Measurements from ENCODE around the gene DPY19L1.
"Not testable (repeated sequence)": the region's sequence is repeated elsewhere in the genome, so short reads cannot be mapped to it uniquely, and the experiment has no call there.

Gene DPY19L1

DNA sequence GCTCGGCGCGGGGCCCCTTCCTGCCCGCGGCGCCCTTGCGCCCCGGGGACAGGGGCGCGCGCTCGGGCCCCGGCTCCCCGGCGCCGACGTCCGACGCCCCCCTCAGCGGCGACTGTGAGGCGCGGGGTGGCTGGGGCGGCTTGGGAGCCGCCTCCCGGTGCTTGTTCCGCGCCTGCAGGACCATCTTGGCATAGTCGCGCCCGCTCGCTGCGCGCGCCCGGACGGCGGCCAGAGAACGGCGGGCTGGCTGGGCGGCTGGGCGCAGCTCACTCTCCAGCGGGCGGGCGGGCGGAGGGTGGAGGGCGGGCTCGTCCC is at the start of gene DPY19L1:
Gene DPY19L1 (minus strand): TSS at position 275 of the 315 bp plus-strand sequence. CDS start 91 bp downstream, at position 184.
- in situ Hi-C loops (cut with MboI; ENCODE audit: low sequenced_read_pairs), result no loop called here

DNA sequence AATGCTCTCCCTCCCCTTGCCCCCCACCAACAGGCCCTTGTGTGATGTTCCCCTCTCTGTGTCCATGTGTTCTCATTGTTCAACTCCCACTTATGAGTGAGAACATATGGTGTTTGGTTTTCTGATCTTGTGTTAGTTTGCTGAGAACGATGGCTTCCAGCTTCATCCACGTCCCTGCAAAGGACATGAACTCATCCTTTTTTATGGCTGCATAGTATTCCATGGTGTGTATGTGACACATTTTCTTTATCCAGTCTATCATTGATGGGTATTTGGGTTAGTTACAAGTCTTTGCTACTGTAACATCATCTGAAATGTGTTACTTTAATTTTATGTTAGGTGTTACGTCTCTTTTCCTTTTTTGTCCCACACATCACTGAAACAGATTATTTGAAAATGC is 42.2 kb upstream of the DPY19L1 start:
- in situ Hi-C loops (cut with MboI; ENCODE audit: low sequenced_read_pairs), result not testable (repeated sequence)

DNA sequence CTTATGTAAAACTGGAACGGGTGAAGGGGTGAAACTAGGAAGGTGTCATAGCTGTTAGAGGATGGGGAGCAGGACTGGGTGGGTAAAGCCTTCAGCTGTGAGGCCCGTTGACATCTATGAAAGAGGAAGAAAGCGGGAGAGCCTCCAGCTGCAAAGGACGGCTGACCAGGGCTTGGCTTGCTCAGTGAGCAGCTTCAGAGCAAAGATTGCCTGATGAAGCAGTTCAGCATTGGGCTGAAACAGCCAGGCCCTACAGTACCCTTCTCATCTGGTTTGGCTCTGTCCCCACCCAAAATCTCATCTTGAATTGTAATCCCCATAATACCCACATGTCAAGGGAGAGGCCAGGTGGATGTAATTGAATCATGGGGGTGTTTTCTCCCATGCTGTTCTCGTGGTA is 36.7 kb upstream of the DPY19L1 start:
- in situ Hi-C loops (cut with MboI; ENCODE audit: low sequenced_read_pairs), result not testable (repeated sequence)

DNA sequence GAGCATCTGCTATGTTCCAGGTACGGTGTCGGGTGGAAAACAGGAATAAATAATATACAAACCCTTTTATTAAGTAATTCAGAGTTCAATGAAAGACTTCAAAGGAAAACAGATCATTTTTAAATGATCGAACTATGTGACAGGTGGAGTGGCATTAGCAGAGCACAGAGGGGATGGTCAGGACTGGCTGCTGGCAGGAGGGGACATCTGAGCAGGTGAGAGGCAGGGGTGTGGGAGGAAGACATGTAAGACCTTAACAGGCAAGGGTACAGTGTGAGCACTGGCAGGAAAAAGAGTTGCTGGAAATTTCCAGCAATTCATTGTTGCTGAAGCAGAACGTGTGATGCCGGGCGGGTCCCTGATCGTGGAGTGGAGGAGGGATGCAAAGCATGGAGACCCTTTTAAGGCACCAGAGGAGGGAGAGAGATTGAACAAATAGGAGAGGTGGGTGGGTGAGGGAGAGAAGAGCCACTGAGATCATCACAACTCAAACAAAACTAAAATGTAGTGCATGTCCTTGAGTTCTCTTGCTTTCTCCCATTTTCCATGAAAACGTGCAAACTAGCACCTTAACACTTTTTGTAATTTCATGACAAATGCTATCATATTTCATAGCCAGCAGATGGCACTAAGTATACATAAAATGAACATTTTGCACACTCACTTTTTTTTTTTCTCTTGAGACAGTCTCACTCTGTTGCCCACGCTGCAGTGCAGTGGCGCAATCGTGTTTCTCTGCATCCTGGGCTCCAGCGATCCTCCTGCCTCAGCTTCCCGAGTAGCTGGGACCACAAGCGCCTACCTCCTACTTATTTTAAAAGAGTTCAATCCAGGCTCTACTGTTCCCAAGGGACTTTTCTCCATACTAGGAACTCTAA is 35.9 kb upstream of the DPY19L1 start:
- in situ Hi-C loops (cut with MboI; ENCODE audit: low sequenced_read_pairs), result not testable (repeated sequence)

DNA sequence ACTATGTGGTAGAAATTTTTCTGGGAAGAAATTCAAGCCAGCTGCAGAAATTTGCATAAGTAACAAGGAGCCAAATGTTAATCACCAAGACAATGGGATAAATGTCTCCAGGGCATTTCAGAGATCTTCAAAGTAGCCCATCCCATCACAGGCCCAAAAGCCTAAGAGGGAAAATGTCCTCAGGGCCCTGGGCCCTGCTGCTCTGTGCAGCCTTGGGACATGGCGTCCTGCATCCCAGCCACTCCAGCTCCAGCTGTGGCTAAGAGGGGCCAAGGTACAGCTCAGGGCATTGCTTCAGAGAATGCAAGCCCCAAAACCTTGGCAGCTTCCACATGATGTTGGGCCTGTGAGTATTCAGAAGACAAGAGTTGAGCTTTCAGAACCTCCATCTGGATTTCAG is 31.8 kb upstream of the DPY19L1 start:
- in situ Hi-C loops (cut with MboI; ENCODE audit: low sequenced_read_pairs), result not testable (repeated sequence)

DNA sequence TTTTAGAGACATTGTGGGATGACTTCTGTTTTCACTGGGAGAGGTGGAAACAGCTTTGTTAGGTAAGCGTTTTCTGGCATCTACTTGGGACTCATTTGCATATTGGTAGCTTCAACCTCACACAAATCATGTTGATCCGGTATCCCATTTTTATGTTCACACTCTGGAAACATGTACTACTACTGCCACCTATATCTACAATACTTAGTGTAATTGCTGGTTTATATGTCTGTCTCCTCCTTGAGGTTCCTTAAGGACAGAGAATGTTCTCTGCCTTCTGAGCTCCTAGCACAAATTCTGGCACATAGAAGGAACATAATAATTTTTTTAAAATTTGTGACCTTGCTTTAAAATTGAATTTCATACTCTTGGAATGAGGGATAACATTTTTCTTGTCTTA is 28.1 kb upstream of the DPY19L1 start:
- in situ Hi-C loops (cut with MboI; ENCODE audit: low sequenced_read_pairs), result not testable (repeated sequence)

DNA sequence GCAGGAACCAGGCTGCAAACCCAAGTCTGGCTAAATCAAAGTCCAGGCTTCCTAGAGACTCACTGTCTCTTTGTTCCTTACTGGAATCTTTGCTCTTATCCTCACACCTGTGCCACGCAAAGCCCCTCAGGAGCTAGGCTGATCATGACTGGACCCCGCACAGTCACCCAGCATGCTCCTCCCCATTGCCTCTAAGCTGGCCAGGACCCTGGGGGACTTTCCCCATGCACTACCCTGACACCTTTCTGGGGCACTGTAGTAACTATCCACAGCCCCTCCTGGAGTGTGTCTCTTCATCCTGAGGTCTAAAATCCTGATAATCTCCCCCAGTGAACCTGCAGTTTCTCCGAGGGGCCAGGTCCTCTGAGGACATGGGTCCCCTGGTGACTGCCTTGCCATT is 21.3 kb upstream of the DPY19L1 start:
- in situ Hi-C loops (cut with MboI; ENCODE audit: low sequenced_read_pairs), result not testable (repeated sequence)

DNA sequence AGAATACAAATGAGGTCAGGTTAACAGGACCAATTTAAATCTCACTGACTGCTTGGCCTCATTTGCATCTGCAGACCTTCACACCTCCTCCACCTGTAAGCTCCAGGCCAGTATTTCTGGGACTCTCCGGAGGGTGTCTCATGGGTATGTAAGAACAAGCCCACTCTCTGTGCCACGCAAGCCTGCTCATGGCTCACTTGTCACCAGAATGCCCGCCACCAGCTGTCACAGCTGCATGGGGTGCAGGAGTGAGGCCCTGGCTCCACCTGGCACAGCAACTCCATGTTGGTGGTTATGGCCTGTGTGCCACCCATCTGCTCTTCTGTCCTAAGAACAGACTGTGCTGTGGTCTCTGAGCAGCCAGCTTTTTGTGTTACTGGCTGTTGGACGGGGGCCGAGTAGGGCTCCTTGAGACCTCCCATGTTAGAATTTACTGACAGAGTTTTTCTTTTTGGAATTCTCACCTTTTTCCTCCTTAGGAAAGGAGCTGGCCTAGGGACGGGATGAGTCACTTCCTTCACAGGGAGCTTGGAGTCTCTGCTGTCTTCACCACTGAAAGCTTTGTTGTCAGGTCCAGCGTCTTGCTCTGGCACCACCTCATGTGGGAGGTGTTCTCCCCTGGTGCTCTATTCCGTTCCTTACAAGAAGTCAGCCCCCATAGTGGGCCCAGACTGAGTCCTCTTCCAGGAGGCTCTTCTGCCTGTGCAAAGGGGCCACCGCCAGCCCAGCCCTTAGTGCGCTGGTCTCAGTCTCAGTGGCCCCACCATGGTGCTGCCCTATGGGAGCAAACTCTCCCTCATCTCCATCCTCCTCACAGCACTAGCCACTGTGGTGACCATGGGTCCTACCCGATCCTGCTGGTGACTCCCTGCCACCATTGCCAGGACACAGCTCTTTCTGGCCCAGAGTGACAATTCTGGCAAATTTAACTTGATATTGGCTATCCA is 20.5 kb upstream of the DPY19L1 start:
- in situ Hi-C loops (cut with MboI; ENCODE audit: low sequenced_read_pairs), result not testable (repeated sequence)

DNA sequence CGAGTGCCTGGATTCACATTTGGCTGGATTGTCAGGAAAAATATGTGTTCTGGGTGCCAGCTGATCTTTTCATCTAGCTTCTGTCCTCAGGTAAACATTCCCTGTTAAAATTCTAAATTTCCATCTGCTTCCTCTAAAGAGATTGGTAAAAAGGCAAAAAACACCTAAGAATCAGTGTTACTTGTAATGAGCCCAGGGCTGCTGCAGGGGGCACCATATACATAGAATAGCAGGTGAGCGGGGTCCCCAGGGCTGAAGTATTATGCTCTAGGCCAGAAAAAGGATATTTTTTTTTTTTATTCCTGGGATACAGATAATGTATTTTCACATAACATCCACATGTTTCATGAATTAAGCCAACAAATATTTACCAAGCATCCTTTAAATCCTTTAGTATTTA is 18.4 kb upstream of the DPY19L1 start:
- in situ Hi-C loops (cut with MboI; ENCODE audit: low sequenced_read_pairs), result not testable (repeated sequence)

DNA sequence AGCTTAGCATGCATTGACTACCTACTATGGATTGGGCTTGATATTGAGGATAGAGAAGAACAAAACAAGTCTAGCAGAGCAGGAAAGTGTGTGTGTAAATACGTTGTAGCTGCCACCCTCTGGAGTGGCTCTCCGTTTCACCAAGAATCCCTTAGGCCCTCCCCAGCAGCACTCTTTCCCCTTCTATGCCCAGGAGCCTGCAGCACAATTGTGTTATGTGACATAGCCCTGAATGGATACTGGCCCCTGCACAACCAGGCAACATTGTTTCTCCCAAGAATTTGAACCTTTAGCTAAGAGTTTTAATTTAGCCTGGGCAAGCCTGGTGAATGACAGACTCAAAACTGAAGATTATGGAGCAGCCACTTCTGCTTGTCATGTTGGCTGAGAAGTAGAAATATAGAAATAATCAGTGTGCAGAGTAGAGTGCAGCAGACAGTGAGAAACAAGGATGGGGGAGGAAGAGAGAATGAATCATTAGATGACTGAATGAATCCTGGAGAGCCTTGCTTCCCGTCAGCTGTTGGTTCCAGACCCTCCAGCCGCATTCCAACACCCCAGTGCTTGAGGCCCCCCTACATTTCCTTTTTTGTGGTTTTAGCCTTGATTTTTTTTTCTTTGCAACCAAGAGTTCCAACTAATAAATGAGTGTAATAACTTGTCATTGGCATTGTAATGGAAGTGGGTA is 16.3 kb upstream of the DPY19L1 start:
- in situ Hi-C loops (cut with MboI; ENCODE audit: low sequenced_read_pairs), result not testable (repeated sequence)

DNA sequence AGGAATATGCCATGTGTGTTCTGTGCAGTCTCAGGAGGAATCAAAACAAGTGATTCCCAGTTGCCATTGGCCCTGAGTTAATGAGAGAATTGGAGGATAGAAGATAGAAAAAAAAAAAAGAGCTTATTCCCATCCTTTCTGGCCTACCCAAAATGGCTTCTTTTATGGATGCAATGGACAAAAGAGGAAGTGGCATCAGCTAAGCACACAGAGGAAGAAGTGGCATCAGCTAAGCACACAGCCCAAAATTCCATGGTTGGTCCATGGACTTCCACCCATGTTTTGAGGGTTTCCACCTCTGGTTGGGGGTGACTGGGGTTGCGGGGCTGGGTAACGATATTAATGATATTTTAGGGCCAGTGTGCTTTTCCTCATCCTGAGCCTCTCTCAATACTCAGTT is 11.1 kb upstream of the DPY19L1 start:
- in situ Hi-C loops (cut with MboI; ENCODE audit: low sequenced_read_pairs), result not testable (repeated sequence)

DNA sequence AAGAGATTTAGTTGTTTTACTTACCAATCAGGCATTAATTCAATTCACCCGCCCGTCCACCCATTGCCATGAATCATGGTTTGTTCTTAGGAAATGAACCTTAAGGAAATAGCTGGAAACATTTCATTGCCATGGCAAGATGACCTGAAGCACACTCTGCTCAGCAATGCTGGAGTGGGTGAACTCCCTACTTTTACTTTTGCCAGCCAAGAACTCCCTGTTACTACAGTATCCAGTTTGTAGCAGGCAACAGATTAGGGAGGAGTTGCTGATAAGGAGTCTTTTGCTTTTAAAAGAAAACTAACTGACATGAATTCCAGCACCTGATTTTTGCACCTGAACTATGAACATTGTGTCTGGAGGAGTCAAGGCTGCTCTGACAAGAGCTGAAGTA is 10.6 kb upstream of the DPY19L1 start:
- in situ Hi-C loops (cut with MboI; ENCODE audit: low sequenced_read_pairs), result not testable (repeated sequence)

DNA sequence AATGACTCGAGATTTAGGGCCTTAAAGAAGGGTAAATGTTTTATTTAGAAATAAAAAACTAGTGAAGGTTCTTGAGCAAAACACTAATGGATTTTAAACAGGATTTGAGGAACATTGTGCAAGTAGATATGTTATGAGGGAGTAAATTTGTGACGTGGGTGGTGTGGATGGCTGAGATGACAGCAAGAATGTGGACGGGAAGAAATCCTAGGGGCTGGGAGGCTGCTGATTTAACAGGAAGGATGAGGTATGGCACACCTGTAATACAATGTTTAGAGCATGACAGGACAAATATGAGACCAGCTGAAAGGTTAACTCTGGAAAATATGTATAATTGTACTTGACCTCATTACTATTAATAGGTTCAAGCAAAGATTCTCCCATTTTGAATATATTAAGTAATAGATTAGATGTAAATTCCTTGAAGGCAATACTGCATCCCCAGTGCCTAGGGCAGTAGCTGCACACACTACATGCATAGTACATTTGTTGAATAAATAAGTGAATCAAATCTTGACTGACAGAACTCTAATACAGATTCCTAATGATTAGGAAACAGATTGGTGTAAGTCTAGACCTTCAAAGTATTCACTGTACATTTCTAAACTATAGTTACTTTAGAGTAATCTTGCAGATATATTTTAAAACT is 10.1 kb upstream of the DPY19L1 start:
- in situ Hi-C loops (cut with MboI; ENCODE audit: low sequenced_read_pairs), result not testable (repeated sequence)

DNA sequence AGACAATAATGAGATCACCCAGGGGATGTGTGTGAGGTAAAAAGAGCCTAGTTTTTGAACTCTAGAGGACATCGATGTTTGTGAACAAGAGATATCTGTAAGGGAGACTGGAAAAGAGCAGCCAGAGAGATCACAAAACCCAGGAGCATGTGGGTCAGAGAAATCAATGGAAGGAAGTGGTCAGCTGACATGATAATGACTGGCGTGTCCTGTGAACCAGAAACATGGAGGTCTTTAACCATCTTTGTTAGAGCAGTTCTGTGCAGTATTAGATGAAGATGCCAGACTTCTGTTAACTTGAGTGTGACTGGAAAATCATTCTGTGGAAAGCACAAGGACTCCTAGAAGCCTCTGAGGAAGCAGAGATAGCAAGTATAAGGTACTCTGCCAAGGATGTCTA is 6.0 kb upstream of the DPY19L1 start:
- in situ Hi-C loops (cut with MboI; ENCODE audit: low sequenced_read_pairs), result not testable (repeated sequence)

DNA sequence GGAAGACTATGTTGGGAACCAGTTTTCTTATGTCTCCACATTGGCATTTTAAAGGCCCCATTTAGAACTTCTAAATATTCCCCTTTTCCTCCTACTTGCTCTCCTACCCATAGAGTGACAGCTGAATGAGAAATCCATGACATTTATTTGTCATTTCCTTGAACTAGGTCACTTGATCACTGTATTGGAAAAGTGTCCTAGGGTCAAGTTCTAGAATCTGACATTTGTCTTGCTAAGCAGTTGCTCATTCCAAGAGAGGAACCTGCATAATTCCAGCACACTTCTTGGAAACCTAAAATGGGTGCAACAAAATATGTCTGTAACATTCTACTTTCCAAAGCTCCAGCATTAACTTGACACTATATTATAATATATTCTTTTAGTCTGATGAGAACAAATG is 3.6 kb upstream of the DPY19L1 start:
- in situ Hi-C loops (cut with MboI; ENCODE audit: low sequenced_read_pairs), result no loop called here

DNA sequence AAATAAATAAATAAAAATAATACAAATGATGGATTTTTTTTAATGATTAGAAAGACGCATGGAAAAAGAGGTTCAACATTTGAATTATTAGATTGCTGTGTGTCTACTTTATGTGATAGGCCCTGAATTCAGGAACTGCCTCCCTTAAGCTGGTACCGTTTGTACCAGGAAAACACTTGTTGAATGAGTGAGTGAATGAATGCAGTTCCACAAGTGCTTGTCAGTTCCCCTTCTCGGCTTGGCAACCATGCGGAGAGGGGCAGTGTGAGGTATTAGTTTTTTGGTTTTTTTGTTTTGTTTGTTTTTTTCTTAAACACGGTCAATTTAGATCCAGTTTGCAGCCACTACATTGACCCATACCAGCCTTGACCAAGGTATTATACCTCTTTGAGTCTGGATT is 2.1 kb upstream of the DPY19L1 start:
- in situ Hi-C loops (cut with MboI; ENCODE audit: low sequenced_read_pairs), result no loop called here

DNA sequence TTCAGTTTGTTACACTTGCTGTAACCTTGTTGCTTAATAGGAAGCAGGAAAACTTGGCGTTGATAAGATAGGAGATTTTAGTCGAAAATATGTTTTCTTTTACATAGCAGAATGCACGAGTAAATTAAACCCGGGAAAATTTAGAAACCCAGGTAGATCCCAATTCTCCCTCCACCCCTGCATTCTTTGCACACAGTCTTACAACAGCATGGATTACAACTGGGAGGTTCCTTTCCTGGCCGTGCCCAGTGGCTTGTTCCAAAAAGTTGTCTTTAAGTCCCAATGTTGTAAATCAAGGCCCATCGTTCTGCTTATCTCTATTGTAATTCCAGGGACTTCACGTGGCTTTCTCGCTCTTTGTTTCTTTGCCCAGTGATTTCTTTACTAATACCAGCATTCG is 1.1 kb upstream of the DPY19L1 start:
- in situ Hi-C loops (cut with MboI; ENCODE audit: low sequenced_read_pairs), result no loop called here

DNA sequence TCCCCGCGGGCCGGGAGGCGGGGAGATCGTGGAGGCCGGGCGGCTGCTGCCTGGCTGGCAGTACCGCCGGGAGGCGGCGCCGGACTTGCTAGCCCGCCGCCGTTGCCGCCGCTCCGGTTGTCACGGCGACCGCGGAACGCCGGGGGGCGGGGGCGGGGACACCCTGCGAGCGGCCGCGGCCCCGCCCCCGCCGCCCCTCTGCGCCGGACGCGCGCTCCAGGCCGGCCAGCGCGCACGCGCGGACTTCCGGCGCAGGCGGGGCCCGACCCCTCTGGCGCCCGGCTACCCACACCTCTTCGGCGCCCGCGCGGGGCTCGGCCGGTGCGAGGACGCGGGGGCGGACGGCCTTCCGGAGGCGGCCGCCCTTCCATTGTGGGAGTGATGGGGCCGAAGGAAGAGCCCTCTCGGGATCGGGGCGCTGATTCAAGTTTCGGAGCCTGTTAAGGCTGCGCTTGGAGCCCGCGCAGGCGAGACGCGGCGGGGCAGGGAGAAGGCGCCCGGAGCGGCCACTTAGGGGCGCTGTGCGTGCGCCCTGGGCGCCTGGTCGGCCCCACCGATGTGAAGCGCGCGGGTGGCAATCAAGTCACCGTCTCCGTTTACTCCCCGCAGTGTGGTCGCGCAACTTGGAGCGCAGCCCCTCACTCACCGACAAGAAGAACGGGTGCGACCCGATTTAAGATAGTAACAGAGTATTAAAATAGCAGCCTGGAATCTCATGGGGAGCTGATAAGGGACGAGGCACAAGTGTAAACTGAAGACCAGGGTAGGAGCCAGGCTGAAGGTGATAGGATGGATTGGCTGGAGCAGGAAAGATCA is 449 bp upstream of the DPY19L1 start:
- in situ Hi-C loops (cut with MboI; ENCODE audit: low sequenced_read_pairs), result no loop called here

DNA sequence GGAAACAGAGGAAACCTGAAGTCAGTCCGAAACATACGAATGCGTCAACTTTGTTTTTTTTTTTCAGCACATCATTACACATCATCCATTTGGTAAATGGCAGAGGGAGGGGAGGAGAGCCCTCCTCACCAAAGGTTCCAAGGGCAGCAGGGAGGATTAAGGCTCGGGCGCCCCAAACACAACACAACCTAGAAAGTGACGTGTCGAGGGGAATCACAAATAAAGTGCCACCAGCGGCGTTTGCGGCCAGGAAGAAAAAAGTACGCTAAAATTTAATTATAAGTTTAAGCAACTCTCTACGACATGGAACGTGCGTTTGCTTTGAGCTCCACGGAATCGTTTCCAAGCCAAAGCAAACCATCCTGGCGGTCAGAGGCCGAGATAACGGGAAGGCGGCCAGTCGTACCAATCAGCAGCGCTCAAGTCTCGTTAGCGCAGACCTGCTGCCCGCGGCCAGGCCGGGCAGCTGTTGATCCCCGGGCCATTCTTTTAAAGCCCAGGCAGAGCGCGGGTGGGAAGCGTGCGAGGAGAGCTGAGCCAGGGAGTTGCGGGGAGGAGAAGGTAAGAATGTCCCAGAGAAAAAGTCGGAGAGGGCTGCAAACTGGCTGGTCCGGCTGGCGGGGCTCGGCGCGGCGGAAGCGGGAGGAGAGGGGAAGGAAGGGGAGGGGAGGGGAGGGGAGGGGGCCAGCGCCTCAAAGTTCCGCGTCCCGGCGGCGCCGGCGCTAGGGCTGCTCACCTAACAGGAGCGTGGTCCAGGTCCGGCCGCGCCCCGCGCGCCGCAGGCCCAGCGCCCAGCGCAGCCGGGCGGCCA is 719 bp downstream of the DPY19L1 start:
- in situ Hi-C loops (cut with MboI; ENCODE audit: low sequenced_read_pairs), result no loop called here
